NCI-H1048 (cell line): Measurements from ENCODE around the gene EGLN1.

Source experiments
- DNase-seq: peaks from one replicate; lab custom pipeline; 2025; lab: John Stamatoyannopoulos, UW

EGLN1 gene

GRCh38 chr1:231421546-231421970, 529 bp downstream of the EGLN1 start:
- no peak for DNase-seq

DNA sequence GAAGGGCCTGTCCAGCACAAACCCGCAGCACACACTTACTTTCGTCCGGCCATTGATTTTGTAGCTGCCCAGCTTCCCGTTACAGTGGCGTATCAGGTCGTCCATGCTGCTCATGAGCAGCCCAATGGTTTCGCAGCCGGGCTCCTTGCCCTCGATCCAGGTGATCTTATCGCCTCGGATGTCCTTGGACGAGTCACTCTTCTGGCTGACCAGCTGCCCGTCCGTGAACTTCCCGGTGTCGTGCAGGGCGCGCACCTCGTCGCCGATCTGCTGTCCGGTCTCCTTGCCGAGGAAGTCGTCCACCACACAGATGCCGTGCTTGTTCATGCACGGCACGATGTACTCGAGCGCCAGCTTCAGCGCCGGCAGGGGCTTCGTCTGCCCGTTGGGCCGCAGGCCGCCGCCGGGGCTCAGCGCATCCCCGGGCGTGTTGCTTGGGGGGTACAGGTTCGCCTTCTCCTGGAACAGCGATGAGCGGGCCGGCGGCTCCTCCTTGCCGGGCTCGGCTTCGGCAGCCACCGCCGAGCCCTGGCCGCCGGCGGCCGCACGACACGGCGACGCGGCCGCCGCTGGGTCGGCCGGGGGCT, 1.0 kb downstream of the EGLN1 start:
- DNase-seq = no peak

- DNase-seq = no peak
Observed at GRCh38 chr1:231420299-231420958, 1.7 kb downstream of the EGLN1 start.

DNA sequence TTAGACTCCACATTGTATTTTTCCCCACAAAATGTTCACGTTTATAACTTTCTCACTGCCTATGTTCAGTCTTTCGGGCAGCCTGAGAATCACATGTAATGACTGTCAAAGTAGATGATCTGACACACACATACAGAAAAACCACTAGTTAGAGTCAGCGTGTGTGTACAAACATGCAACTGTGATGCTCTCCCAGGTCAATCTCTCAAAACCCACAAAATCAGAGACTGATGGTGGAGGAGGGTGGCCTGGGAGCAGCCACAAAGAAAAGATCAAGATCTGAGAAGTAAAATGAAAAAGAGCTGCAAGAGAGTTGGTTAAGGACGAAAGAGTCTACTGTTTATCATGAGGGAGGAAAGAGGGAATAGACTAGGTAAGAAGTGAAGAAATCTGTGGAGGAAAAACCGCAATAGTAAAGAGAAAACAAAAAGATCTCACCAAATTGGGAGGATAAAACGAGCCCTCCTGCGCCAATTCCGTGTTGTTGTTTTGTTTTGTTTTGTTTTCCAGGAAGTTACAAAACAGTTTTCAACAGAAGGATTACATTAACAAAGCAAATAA, 2.3 kb downstream of the EGLN1 start:
- DNase-seq = no peak

- DNase-seq = no peak
Observed at GRCh38 chr1:231419147-231419546, 2.9 kb downstream of the EGLN1 start.

- no peak for DNase-seq
Observed at GRCh38 chr1:231418741-231419107, 3.4 kb downstream of the EGLN1 start.

GRCh38 chr1:231418101-231418740, 3.9 kb downstream of the EGLN1 start:
- DNase-seq = no peak

GRCh38 chr1:231417513-231417912, 4.6 kb downstream of the EGLN1 start:
- DNase-seq = no peak

DNA sequence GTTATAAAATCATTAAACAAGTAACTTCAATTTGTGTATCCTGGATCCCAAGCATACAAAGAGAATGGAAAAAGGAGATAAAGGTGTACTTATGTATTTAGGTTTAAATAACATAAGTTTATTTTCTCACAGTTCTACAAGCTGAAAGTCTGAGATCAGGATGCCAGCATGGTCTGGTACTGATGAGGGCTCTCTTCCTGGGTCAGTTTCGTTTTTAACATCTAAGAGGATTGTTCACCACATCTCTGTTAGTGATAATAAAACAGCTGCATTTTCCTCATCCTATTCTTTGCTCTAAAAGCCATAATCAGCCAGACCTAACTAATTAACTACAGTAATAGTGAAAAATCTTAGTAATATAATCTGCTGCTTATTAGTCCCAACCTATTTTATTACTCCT, 5.2 kb downstream of the EGLN1 start:
- DNase-seq = no peak

GRCh38 chr1:231415018-231415583, 7.0 kb downstream of the EGLN1 start:
- no peak for DNase-seq

DNA sequence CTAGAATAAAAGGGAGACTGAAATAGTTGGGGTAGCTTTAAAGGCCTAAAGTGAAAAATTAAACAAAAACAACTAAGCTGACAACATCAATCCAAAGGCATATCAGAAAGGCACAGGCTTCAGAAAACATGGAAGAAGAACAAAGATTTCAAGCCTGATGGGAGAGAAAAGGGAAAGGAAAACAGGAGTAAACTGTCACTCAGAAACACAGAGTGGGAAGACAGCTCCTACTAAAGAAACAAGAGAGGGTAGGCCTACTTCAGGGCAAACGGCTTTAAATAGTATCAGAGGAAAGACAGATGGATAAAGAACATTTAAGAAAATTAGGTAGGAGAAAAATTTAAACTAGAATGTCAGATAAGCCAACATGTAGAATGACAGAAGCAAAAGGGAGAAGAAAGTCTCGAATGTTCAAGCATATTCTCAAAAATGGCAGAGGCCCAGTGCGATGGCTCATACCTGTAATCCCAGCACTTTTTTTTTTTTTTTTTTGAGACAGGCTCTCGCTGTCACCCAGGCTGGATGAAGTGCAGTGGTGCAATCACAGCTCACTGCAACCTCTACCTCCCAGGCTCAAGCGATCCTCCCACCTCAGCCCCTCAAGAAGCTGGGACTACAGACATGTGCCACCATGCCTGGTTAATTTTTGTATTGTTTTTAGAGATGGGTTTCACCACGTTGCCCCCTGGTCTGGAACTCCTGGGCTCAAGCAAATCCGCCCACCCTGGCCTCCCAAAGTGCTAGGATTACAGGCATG, 7.6 kb downstream of the EGLN1 start:
- DNase-seq = no peak

- DNase-seq = no peak
Observed at GRCh38 chr1:231413749-231414082, 8.4 kb downstream of the EGLN1 start.

DNA sequence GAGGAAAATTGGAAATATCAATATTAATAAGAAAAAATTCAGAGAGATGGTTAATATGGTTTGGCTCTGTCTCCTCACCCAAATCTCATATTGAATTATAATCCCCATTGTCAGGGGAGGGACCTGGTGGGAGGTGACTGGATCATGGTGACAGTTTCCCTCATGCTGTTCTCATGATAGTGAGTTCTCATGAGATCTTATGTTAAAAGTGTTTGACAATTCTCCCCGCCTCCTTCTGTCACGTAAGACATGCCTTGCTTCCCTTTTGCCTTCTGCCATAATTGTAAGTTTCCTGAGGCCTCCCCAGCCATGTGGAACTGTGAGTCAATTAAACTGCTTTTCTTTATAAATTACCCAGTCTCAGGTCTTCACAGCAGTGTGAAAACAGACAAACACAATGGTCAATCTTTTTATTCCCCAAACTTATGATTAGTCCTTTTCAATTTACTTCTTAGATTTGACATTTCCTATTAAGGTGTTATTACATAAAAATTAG, 11.0 kb downstream of the EGLN1 start:
- DNase-seq = no peak

GRCh38 chr1:231410036-231410612, 12.0 kb downstream of the EGLN1 start:
- no peak for DNase-seq

DNA sequence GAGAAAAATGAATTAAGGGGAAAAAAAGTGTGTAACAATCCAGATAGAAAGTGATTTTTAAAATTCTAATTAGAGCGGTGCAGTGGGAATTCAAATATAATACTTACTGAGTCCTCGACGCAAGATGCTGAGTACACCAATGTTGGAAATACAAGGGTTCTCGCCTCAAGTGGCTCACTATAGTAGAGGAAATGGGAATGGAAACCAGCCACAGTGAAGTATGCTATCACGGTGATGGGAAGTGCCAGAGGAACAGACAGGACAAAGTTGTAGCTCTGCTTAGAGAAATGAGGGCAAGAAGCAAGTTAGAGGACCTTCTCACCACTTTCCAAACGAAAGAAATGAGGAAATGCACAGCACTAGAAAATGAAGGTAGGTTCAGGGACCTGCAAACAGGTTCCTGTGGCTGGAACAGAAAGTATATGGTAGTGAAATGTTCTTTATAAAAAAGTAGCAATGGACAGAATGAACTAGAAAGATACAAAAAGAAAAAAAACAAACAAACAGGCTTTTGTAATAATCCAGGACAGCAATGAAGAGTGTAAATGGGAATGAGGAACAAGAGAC, 13.5 kb downstream of the EGLN1 start:
- DNase-seq = no peak

- no peak for DNase-seq
Observed at GRCh38 chr1:231407547-231408396, 14.3 kb downstream of the EGLN1 start.

GRCh38 chr1:231407049-231407448, 15.0 kb downstream of the EGLN1 start:
- DNase-seq = no peak

- DNase-seq = no peak
Observed at GRCh38 chr1:231404318-231404717, 17.8 kb downstream of the EGLN1 start.

- no peak for DNase-seq
Observed at GRCh38 chr1:231401478-231401877, 20.6 kb downstream of the EGLN1 start.

DNA sequence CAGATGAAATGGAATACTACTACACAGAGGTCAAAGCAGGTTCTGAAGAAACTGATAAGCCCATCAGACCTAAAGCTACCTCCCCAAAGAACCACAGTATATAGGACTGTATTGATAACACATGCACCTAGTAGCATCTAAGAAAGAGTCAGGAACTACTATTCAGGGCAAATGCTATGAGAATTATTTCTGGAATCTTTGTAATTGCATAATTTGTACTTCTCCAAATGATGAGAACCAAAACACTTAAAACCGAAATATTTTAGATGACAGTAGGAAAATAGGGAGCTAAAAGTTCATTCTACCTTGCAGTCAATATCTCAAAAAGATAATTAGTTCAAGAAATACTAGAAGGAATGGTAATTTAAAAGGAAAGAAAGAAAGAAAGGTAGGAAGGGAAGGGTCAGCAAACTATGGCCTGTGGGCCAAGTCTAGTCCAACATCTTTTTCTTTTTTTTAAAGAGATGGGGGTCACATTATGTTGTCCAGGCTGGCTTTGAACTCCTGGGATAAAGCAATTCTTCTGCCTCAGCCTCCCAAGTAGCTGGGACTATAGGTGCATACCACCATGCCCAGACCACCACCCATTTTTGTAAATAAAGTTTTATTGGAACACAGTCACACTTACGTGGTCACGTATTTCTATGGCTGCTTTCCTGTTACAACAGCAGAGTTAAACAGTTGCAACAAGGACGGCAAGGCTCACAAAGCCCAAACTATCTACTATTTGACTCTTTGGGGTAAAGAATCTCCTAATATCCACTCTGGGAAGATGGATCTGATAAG, 24.0 kb downstream of the EGLN1 start:
- DNase-seq = no peak
